Urinary bladder (tissue), 4 donors: ENCODE data around the gene APOA1. TPM values are rescaled to one million over a fixed set of nuclear protein-coding genes. Genes with fewer than 3 reads are reported as not detected.
A peak's percentile ranks its signal among the peaks of the same experiment; 100 is the strongest.
"Not testable (repeated sequence)": the region's sequence is repeated elsewhere in the genome, so short reads cannot be mapped to it uniquely, and the experiment has no call there.

Source experiments
- DNase-seq: peaks from one replicate; pipeline ENCODE4 v3.0.0-alpha.2; 2015; ENCODE audit errors: extremely low spot score
- H3K27ac ChIP-seq: one replicate; pipeline ENCODE4 v1.5.1; 2013; ENCODE audit warnings: low read depth, mild to moderate bottlenecking, moderate library complexity
- H3K36me3 ChIP-seq: one replicate; pipeline ENCODE4 v1.6.1; 2013; ENCODE audit warnings: mild to moderate bottlenecking, moderate library complexity; ENCODE audit not compliant: insufficient read depth
- H3K4me1 ChIP-seq: one replicate; pipeline ENCODE4 v1.6.1; 2013; ENCODE audit warnings: mild to moderate bottlenecking, moderate library complexity; ENCODE audit not compliant: insufficient read depth
- H3K4me3 ChIP-seq: one replicate; pipeline ENCODE4 v1.5.1; 2013; ENCODE audit warnings: low read depth, low read length
- WGBS: extraction: QIAGEN DNeasy Blood & Tissue Kit; methylation state at CpG from one replicate; pipeline ENCODE4 v1.1.7; 2013; 5-methylcytosine and 5-hydroxymethylcytosine counted together
- polyA plus RNA-seq: library from polyadenylated mRNA; stranded (reverse); fragments of 200-250 nt; gene quantifications from one replicate; pipeline ENCODE4 v1.2.3, GENCODE V29; 2013
- total RNA-seq: library from RNA; depleted of rRNA; stranded (reverse); fragments of >200 nt; gene quantifications from one replicate; pipeline ENCODE4 v1.2.3, GENCODE V29; 2014
- donor health status: healthy with polysubstance abuse.
- donor health status: healthy.

APOA1 gene
- total and polyA plus RNA-seq, 2 donors, result 1.1 to 5.2 TPM

DNA sequence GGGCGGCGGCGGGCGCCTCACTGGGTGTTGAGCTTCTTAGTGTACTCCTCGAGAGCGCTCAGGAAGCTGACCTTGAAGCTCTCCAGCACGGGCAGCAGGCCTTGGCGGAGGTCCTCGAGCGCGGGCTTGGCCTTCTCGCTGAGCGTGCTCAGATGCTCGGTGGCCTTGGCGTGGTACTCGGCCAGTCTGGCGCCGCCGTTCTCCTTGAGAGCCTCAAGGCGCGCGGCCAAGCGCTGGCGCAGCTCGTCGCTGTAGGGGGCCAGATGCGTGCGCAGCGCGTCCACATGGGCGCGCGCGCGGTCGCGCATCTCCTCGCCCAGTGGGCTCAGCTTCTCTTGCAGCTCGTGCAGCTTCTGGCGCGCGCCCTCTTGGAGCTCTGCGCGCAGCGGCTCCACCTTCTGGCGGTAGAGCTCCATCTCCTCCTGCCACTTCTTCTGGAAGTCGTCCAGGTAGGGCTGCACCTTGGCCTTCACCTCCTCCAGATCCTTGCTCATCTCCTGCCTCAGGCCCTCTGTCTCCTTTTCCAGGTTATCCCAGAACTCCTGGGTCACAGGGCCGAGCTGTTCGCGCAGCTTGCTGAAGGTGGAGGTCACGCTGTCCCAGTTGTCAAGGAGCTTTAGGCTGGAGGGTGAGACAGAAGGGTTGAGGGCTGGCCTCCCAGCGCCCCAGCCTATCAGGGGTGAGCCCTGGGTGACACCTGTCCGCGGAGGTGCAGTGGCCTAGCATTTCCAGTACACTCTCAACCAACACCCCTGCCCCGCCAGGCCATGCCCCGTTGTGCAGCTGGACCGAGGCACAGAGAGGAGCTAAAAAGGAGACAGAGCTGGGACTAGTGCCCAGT lies 1.4 kb downstream of the APOA1 start:
- WGBS, result 13% methylated on average over 57 of the region's 57 CpGs
- H3K27ac ChIP-seq, result peak overlapping the region; percentile 48
- H3K4me1 ChIP-seq, result no peaks in the 10 kb centered on the region
- H3K36me3 ChIP-seq, result no peaks in the 10 kb centered on the region
- peak; percentile 67 for DNase-seq
- peak overlapping the region; percentile 12 for H3K4me3 ChIP-seq

DNA sequence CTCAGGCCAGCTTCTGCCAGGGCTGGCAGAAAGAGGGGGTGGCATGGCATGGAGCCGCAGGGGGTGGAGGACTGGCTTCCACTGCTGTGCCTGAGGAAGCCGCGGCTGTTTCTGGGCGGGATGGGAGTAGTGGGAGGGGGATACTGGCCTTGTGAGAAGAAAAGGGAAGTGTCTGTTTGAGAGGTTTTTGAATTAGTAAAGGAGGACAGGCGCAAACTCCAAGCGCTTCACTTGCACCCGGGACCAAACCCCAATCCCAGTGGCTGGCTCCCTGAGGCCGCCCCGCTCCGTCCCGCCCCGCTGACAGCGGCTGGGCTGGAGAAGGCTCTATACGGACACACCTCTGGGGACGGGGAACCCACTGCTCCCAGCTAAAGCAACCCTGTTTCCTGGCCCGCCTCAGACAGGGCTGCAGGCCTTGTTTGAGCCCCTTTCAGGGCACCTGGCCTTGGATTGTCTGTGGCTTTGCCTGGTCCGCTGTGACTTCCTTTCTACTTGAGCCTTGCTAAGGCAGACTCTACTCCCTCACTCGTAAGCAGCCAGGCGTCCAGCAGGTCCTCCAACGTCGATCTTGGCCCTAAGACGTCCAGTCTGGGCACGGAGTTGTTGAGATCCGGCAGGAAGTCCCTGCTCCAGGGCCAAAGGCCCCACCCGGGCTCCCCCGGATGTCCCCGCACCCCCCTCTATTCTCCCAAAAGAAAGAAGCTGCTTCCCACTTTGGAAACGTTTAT lies 2.2 kb downstream of the APOA1 start:
- no peaks in the 10 kb centered on the region for H3K36me3 ChIP-seq
- DNase-seq, result no peak
- no peaks in the 10 kb centered on the region for H3K4me1 ChIP-seq
- WGBS, result 44% methylated on average over 28 of the region's 28 CpGs
- no peak overlapping the region for H3K4me3 ChIP-seq
- H3K27ac ChIP-seq, result peak overlapping the region; percentile 48

DNA sequence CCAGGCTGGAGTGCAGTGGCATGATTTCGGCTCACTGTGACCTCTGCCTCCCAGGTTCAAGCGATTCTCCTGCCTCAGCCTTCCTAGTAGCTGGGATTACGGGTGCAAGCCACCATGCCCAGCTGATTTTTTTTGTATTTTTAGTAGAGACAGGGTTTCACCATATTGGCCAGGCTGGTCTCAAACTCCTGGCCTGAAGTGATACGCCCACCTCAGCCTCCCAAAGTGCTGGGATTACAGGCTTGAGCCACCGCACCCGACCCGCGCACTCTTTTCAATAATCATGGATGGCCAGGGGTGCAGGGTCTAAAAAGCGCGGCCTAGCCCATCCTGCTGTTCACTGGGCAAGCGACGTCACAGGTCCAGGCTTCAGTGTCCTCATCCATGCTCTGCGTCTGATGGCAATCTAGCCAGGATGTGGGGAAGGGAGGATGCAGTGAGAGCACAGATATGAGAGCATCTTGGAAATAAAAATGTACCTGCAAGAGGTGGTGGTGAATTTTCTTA lies 2.8 kb downstream of the APOA1 start:
- H3K27ac ChIP-seq, DNase-seq, H3K36me3 ChIP-seq, H3K4me3 ChIP-seq, H3K4me1 ChIP-seq: not testable (repeated sequence)
- 87% methylated on average over 13 of the region's 13 CpGs for WGBS

- H3K4me1 ChIP-seq, result no peaks in the 10 kb centered on the region
- no peaks in the 10 kb centered on the region for H3K36me3 ChIP-seq
- WGBS, result 94% methylated on average over 14 of the region's 14 CpGs
- DNase-seq, result no peak
- no peak overlapping the region for H3K27ac ChIP-seq
- no peak overlapping the region for H3K4me3 ChIP-seq
Measured at GRCh38 chr11:116833816-116834534, 3.4 kb downstream of the APOA1 start.

GRCh38 chr11:116833491-116833815 lies 4.0 kb downstream of the APOA1 start:
- DNase-seq, result no peak
- no peak overlapping the region for H3K27ac ChIP-seq
- H3K4me3 ChIP-seq, result no peak overlapping the region
- no peaks in the 10 kb centered on the region for H3K36me3 ChIP-seq
- no peaks in the 10 kb centered on the region for H3K4me1 ChIP-seq
- 95% methylated on average over 10 of the region's 10 CpGs for WGBS

DNA sequence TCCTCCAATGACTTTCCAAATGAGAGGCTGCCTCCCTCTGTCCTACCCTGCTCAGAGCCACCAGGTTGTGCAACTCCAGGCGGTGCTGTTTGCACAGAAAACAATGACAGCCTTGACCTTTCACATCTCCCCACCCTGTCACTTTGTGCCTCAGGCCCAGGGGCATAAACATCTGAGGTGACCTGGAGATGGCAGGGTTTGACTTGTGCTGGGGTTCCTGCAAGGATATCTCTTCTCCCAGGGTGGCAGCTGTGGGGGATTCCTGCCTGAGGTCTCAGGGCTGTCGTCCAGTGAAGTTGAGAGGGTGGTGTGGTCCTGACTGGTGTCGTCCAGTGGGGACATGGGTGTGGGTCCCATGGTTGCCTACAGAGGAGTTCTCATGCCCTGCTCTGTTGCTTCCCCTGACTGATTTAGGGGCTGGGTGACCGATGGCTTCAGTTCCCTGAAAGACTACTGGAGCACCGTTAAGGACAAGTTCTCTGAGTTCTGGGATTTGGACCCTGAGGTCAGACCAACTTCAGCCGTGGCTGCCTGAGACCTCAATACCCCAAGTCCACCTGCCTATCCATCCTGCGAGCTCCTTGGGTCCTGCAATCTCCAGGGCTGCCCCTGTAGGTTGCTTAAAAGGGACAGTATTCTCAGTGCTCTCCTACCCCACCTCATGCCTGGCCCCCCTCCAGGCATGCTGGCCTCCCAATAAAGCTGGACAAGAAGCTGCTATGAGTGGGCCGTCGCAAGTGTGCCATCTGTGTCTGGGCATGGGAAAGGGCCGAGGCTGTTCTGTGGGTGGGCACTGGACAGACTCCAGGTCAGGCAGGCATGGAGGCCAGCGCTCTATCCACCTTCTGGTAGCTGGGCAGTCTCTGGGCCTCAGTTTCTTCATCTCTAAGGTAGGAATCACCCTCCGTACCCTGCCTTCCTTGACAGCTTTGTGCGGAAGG lies 4.8 kb downstream of the APOA1 start:
- H3K27ac ChIP-seq, result no peak overlapping the region
- no peak overlapping the region for H3K4me3 ChIP-seq
- no peaks in the 10 kb centered on the region for H3K36me3 ChIP-seq
- 81% methylated on average over 13 of the region's 13 CpGs for WGBS
- H3K4me1 ChIP-seq, result no peaks in the 10 kb centered on the region
- DNase-seq, result no peak

DNA sequence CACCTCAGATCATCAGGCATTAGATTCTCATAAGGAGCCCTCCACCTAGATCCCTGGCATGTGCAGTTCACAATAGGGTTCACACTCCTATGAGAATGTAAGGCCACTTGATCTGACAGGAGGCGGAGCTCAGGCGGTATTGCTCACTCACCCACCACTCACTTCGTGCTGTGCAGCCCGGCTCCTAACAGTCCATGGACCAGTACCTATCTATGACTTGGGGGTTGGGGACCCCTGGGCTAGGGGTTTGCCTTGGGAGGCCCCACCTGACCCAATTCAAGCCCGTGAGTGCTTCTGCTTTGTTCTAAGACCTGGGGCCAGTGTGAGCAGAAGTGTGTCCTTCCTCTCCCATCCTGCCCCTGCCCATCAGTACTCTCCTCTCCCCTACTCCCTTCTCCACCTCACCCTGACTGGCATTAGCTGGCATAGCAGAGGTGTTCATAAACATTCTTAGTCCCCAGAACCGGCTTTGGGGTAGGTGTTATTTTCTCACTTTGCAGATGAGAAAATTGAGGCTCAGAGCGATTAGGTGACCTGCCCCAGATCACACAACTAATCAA lies 5.6 kb downstream of the APOA1 start:
- Histone ChIP-seq H3K36me3 (no peaks in the 10 kb centered on the region), H3K27ac (no peak overlapping the region), H3K4me3 (no peak overlapping the region), H3K4me1 (no peaks in the 10 kb centered on the region)
- WGBS, result 92% methylated on average over 7 of the region's 7 CpGs
- DNase-seq, result no peak

DNA sequence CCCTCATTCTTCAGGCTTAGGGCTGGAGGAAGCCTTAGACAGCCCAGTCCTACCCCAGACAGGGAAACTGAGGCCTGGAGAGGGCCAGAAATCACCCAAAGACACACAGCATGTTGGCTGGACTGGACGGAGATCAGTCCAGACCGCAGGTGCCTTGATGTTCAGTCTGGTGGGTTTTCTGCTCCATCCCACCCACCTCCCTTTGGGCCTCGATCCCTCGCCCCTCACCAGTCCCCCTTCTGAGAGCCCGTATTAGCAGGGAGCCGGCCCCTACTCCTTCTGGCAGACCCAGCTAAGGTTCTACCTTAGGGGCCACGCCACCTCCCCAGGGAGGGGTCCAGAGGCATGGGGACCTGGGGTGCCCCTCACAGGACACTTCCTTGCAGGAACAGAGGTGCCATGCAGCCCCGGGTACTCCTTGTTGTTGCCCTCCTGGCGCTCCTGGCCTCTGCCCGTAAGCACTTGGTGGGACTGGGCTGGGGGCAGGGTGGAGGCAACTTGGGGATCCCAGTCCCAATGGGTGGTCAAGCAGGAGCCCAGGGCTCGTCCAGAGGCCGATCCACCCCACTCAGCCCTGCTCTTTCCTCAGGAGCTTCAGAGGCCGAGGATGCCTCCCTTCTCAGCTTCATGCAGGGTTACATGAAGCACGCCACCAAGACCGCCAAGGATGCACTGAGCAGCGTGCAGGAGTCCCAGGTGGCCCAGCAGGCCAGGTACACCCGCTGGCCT lies 7.1 kb downstream of the APOA1 start:
- no peaks in the 10 kb centered on the region for H3K36me3 ChIP-seq

DNA sequence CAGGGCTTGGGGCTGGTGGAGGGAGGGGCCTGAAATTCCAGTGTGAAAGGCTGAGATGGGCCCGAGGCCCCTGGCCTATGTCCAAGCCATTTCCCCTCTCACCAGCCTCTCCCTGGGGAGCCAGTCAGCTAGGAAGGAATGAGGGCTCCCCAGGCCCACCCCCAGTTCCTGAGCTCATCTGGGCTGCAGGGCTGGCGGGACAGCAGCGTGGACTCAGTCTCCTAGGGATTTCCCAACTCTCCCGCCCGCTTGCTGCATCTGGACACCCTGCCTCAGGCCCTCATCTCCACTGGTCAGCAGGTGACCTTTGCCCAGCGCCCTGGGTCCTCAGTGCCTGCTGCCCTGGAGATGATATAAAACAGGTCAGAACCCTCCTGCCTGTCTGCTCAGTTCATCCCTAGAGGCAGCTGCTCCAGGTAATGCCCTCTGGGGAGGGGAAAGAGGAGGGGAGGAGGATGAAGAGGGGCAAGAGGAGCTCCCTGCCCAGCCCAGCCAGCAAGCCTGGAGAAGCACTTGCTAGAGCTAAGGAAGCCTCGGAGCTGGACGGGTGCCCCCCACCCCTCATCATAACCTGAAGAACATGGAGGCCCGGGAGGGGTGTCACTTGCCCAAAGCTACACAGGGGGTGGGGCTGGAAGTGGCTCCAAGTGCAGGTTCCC lies 7.8 kb downstream of the APOA1 start, which contains the start of gene APOC3:
APOC3 (plus strand) TSS at position 383 of the 659 bp plus-strand sequence. CDS start 676 bp downstream, outside the sequence.
- WGBS, result 74% methylated on average over 9 of the region's 9 CpGs
- Histone ChIP-seq H3K4me3 (no peak within 1 kb of the TSS), H3K36me3 (no peaks in the 10 kb centered on the region), H3K27ac (no peak within 1 kb of the TSS), H3K4me1 (no peaks in the 10 kb centered on the region)
- DNase-seq, result no peak

More for the DNA sequence above, 7.1 kb downstream of the APOA1 start:
- DNase-seq, result no peak
- H3K4me3 ChIP-seq, result no peak overlapping the region
- 96% methylated on average over 17 of the region's 17 CpGs for WGBS
- no peak overlapping the region for H3K27ac ChIP-seq
- H3K4me1 ChIP-seq, result no peaks in the 10 kb centered on the region

DNA sequence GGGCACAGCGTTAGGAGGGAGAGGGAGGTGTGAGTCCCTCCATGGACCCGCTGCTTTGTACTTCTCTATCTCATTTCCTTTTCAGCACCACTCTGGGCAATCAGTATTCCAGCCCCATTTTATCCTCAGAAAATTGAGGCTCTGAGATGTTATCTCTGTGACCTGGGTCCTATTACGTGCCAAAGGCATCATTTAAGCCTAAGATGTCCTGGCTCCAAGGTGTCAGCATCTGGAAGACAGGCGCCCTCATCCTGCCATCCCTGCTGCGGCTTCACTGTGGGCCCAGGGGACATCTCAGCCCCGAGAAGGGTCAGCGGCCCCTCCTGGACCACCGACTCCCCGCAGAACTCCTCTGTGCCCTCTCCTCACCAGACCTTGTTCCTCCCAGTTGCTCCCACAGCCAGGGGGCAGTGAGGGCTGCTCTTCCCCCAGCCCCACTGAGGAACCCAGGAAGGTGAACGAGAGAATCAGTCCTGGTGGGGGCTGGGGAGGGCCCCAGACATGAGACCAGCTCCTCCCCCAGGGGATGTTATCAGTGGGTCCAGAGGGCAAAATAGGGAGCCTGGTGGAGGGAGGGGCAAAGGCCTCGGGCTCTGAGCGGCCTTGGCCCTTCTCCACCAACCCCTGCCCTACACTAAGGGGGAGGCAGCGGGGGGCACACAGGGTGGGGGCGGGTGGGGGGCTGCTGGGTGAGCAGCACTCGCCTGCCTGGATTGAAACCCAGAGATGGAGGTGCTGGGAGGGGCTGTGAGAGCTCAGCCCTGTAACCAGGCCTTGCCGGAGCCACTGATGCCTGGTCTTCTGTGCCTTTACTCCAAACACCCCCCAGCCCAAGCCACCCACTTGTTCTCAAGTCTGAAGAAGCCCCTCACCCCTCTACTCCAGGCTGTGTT lies 8.5 kb downstream of the APOA1 start:
- 70% methylated on average over 16 of the region's 16 CpGs for WGBS
- Histone ChIP-seq H3K27ac (no peak overlapping the region), H3K36me3 (no peaks in the 10 kb centered on the region), H3K4me1 (no peaks in the 10 kb centered on the region), H3K4me3 (no peak overlapping the region)
- no peak for DNase-seq

GRCh38 chr11:116827461-116827860 lies 10.0 kb downstream of the APOA1 start:
- H3K36me3 ChIP-seq, result no peaks in the 10 kb centered on the region

More at GRCh38 chr11:116827461-116827860, 10.0 kb downstream of the APOA1 start:
- Histone ChIP-seq H3K4me3 (no peak overlapping the region), H3K27ac (no peak overlapping the region), H3K4me1 (no peaks in the 10 kb centered on the region)
- DNase-seq, result no peak
- WGBS, result 94% methylated on average over 6 of the region's 6 CpGs
